ENCODE results near the gene PDE4DIP.
"Not testable (repeated sequence)": the region's sequence is repeated elsewhere in the genome, so short reads cannot be mapped to it uniquely, and the experiment has no call there.

- TF ChIP-seq CTCF, POLR2A (IDR thresholded peaks at IDR 0.05): not testable (repeated sequence)
Observed at GRCh38 chr1:148962127-148962857, 118.1 kb downstream of the PDE4DIP start.
